ENCODE measurements around the gene DNMBP.
A peak's percentile ranks its signal among the peaks of the same experiment; 100 is the strongest.
"Not testable (repeated sequence)": the region's sequence is repeated elsewhere in the genome, so short reads cannot be mapped to it uniquely, and the experiment has no call there.

Gene DNMBP

GRCh38 chr10:99849536-99849935, 160.2 kb downstream of the DNMBP start:
- no peak for DNase-seq (ENCODE audit: low read depth)
- no peak for TF ChIP-seq CTCF (conservative IDR thresholded peaks at IDR 0.05; ENCODE audit: low read depth, low read length)

GRCh38 chr10:99849057-99849456, 160.7 kb downstream of the DNMBP start:
- H3K4me3 ChIP-seq (ENCODE audit: low read depth, low read length) = no peak overlapping the region
- DNase-seq (ENCODE audit: low read depth) = no peak
- TF ChIP-seq CTCF (conservative IDR thresholded peaks at IDR 0.05; ENCODE audit: low read depth, low read length) = no peak

More at GRCh38 chr10:99849536-99849935, 160.2 kb downstream of the DNMBP start:
- H3K4me3 ChIP-seq (ENCODE audit: low read depth, low read length) = no peak overlapping the region

GRCh38 chr10:99845837-99846382, 163.8 kb downstream of the DNMBP start:
- H3K4me3 ChIP-seq (ENCODE audit: low read depth, low read length) = peak overlapping the region; percentile 41
- peak; percentile 96 for TF ChIP-seq CTCF (conservative IDR thresholded peaks at IDR 0.05; ENCODE audit: low read depth, low read length)
- DNase-seq (ENCODE audit: low read depth) = peak; percentile 97

GRCh38 chr10:99844433-99844955, 165.3 kb downstream of the DNMBP start:
- no peak overlapping the region for H3K4me3 ChIP-seq (ENCODE audit: low read depth, low read length)
- no peak for TF ChIP-seq CTCF (conservative IDR thresholded peaks at IDR 0.05; ENCODE audit: low read depth, low read length)
- DNase-seq (ENCODE audit: low read depth) = no peak

- TF ChIP-seq CTCF (conservative IDR thresholded peaks at IDR 0.05; ENCODE audit: low read depth, low read length) = no peak
- no peak overlapping the region for H3K4me3 ChIP-seq (ENCODE audit: low read depth, low read length)
- no peak for DNase-seq (ENCODE audit: low read depth)
Observed at GRCh38 chr10:99843310-99843709, 166.4 kb downstream of the DNMBP start.

- TF ChIP-seq CTCF (conservative IDR thresholded peaks at IDR 0.05; ENCODE audit: low read depth, low read length) = no peak
- no peak overlapping the region for H3K4me3 ChIP-seq (ENCODE audit: low read depth, low read length)
- no peak for DNase-seq (ENCODE audit: low read depth)
Observed at GRCh38 chr10:99841746-99842145, 168.0 kb downstream of the DNMBP start.

GRCh38 chr10:99840859-99841258, 168.9 kb downstream of the DNMBP start:
- DNase-seq (ENCODE audit: low read depth) = not testable (repeated sequence)

More at GRCh38 chr10:99840859-99841258, 168.9 kb downstream of the DNMBP start:
- H3K4me3 ChIP-seq (ENCODE audit: low read depth, low read length) = not testable (repeated sequence)
